H9 (cell line): ENCODE data around the gene SLC27A6. TPM values are rescaled to one million over a fixed set of nuclear protein-coding genes. Genes with fewer than 3 reads are reported as not detected.

Source experiments
- DNase-seq: peaks from one replicate; pipeline ENCODE4 v3.0.0-alpha.2; 2017
- H2AFZ ChIP-seq: one replicate; pipeline ENCODE4 v1.6.1; 2013; ENCODE audit warnings: mild to moderate bottlenecking, low read length, control low read depth, moderate library complexity
- H2AK5ac ChIP-seq: 2 replicates; pipeline ENCODE4 v1.6.1; 2013; ENCODE audit warnings: low read length, control low read depth, mixed read lengths; ENCODE audit not compliant: insufficient read length
- H2BK120ac ChIP-seq: one replicate; pipeline ENCODE4 v1.6.1; 2013; ENCODE audit warnings: low read depth, mild to moderate bottlenecking, low read length, control low read depth, inconsistent platforms; ENCODE audit not compliant: poor library complexity, severe bottlenecking
- H2BK12ac ChIP-seq: 2 replicates; pipeline ENCODE4 v1.6.1; 2013; ENCODE audit warnings: low read length, control low read depth, mixed read lengths, low read depth; ENCODE audit not compliant: insufficient read length
- H2BK15ac ChIP-seq: 2 replicates; pipeline ENCODE4 v1.6.1; 2013; ENCODE audit warnings: low read depth, low read length, control low read depth
- H2BK20ac ChIP-seq: one replicate; pipeline ENCODE4 v1.6.1; 2013; ENCODE audit warnings: low read depth, mild to moderate bottlenecking, low read length, control low read depth, inconsistent platforms; ENCODE audit not compliant: poor library complexity, severe bottlenecking
- H2BK5ac ChIP-seq: 2 replicates; pipeline ENCODE4 v1.6.1; 2013; ENCODE audit warnings: low read length, control low read depth, mixed read lengths; ENCODE audit not compliant: insufficient read length
- H3K14ac ChIP-seq: 2 replicates; pipeline ENCODE4 v1.6.1; 2013; ENCODE audit warnings: low read length, control low read depth; ENCODE audit not compliant: insufficient read depth
- H3K18ac ChIP-seq: 2 replicates; pipeline ENCODE4 v1.6.1; 2013; ENCODE audit warnings: low read depth, mild to moderate bottlenecking, mixed read lengths, low read length, control low read depth; ENCODE audit not compliant: insufficient read length
- H3K23ac ChIP-seq: 2 replicates; pipeline ENCODE4 v1.6.1; 2013; ENCODE audit warnings: low read length, control low read depth, mixed read lengths, low read depth; ENCODE audit not compliant: insufficient read length
- H3K23me2 ChIP-seq: 2 replicates; pipeline ENCODE4 v1.6.1; 2013; ENCODE audit warnings: low read depth, mild to moderate bottlenecking, mixed read lengths, low read length, control low read depth; ENCODE audit not compliant: insufficient read length, poor library complexity, severe bottlenecking
- H3K27ac ChIP-seq: 2 replicates; pipeline ENCODE4 v1.5.1; 2013; ENCODE audit warnings: low read length, control low read depth, mixed read lengths, low read depth; ENCODE audit not compliant: insufficient read length
- H3K27me3 ChIP-seq: 2 replicates; pipeline ENCODE4 v1.6.1; 2013; ENCODE audit warnings: low read length, control low read depth, inconsistent platforms; ENCODE audit not compliant: insufficient read depth
- H3K4ac ChIP-seq: 2 replicates; pipeline ENCODE4 v1.6.1; 2013; ENCODE audit warnings: low read depth, mild to moderate bottlenecking, control low read depth, inconsistent platforms, low read length, moderate library complexity
- H3K4me1 ChIP-seq: 2 replicates; pipeline ENCODE4 v1.6.1; 2013; ENCODE audit warnings: low read length, control low read depth, inconsistent platforms; ENCODE audit not compliant: insufficient read depth
- H3K4me2 ChIP-seq: 2 replicates; pipeline ENCODE4 v1.6.1; 2013; ENCODE audit warnings: low read length, control low read depth, mixed read lengths; ENCODE audit not compliant: insufficient read length, insufficient read depth
- H3K56ac ChIP-seq: 2 replicates; pipeline ENCODE4 v1.6.1; 2013; ENCODE audit warnings: low read depth, mild to moderate bottlenecking, mixed read lengths, low read length, control low read depth; ENCODE audit not compliant: insufficient read length
- H3K79me1 ChIP-seq: 2 replicates; pipeline ENCODE4 v1.6.1; 2013; ENCODE audit warnings: low read depth, mild to moderate bottlenecking, moderate library complexity, low read length, control low read depth, inconsistent platforms; ENCODE audit not compliant: insufficient read depth, poor library complexity, severe bottlenecking
- H3K79me2 ChIP-seq: 2 replicates; pipeline ENCODE4 v1.6.1; 2013; ENCODE audit warnings: low read length, control low read depth, inconsistent platforms; ENCODE audit not compliant: insufficient read depth
- H3K9ac ChIP-seq: 2 replicates; pipeline ENCODE4 v1.6.1; 2013; ENCODE audit warnings: low read length, control low read depth, mixed read lengths; ENCODE audit not compliant: insufficient read length; ENCODE audit errors: extremely low read depth
- H3K9me3 ChIP-seq: one replicate; pipeline ENCODE4 v1.6.1; 2013; ENCODE audit warnings: low read depth, low read length, inconsistent platforms; ENCODE audit not compliant: control insufficient read depth
- H3T11ph ChIP-seq: one replicate; pipeline ENCODE4 v1.6.1; 2013; ENCODE audit warnings: mild to moderate bottlenecking, low read length, control low read depth, inconsistent platforms
- H4K20me1 ChIP-seq: one replicate; pipeline ENCODE4 v1.6.1; 2013; ENCODE audit not compliant: control insufficient read depth, insufficient read length, insufficient read depth
- H4K5ac ChIP-seq: 2 replicates; pipeline ENCODE4 v1.6.1; 2013; ENCODE audit warnings: low read depth, mild to moderate bottlenecking, mixed read lengths, low read length, control low read depth; ENCODE audit not compliant: insufficient read length
- H4K8ac ChIP-seq: replicated peaks from 2 replicates; pipeline ENCODE4 v1.6.1; 2013; ENCODE audit warnings: low read length, control low read depth, mixed read lengths, low read depth; ENCODE audit not compliant: insufficient read length
- H4K91ac ChIP-seq: 2 replicates; pipeline ENCODE4 v1.6.1; 2013; ENCODE audit warnings: low read depth, mild to moderate bottlenecking, moderate library complexity, mixed read lengths, low read length, control low read depth; ENCODE audit not compliant: insufficient read length
- H3K27ac Mint-ChIP-seq, 3 experiments: 2 replicates in 2 of 3; 3 replicates in 1 of 3; pipeline ENCODE4 v1.8.0; 2020 to 2021; ENCODE audit warnings: mixed read lengths in 3 of 3, mild to moderate bottlenecking in 1 of 3, moderate library complexity in 1 of 3
- H3K27me3 Mint-ChIP-seq: 2 replicates; pipeline ENCODE4 v1.8.0; 2021; ENCODE audit warnings: low read depth, mild to moderate bottlenecking, moderate library complexity, mixed read lengths
- H3K36me3 Mint-ChIP-seq, 3 experiments: 2 replicates in 2 of 3; 3 replicates in 1 of 3; pipeline ENCODE4 v1.8.0; 2020 to 2021; ENCODE audit warnings: low read depth in 3 of 3, mixed read lengths in 3 of 3; ENCODE audit not compliant: insufficient read depth in 1 of 3
- H3K4me1 Mint-ChIP-seq, 2 experiments: 2 replicates each; pipeline ENCODE4 v1.8.0; 2020; ENCODE audit warnings: mixed read lengths in 2 of 2
- H3K4me3 Mint-ChIP-seq, 2 experiments: 2 replicates in 1 of 2; 3 replicates in 1 of 2; pipeline ENCODE4 v1.8.0; 2020 to 2021; ENCODE audit warnings: mild to moderate bottlenecking in 2 of 2, mixed read lengths in 2 of 2, moderate library complexity in 1 of 2
- H3K9me3 Mint-ChIP-seq, 2 experiments: 2 replicates in 1 of 2; 3 replicates in 1 of 2; pipeline ENCODE4 v1.8.0; 2020; ENCODE audit warnings: mild to moderate bottlenecking in 2 of 2, mixed read lengths in 2 of 2, moderate library complexity in 1 of 2
- CTCF ChIP-seq: fragments of 200-600 bp; sonication (generic); conservative IDR thresholded peaks from 3 replicates; pipeline ENCODE4 v1.8.0; 2021; ENCODE audit warnings: antibody characterized with exemption, mild to moderate bottlenecking
- WGBS: extraction: QIAGEN DNeasy Blood & Tissue Kit; methylation state at CpG from one replicate; pipeline ENCODE4 v1.1.7; 2013; ENCODE audit warnings: missing lambda C conversion rate, low lambda C conversion rate, mixed read lengths; ENCODE audit not compliant: insufficient read length; ENCODE audit errors: extremely low coverage; 5-methylcytosine and 5-hydroxymethylcytosine counted together
- total RNA-seq: library from RNA; stranded (reverse); gene quantifications from 2 replicates; pipeline ENCODE4 v1.2.1, GENCODE V29; 2021

Gene SLC27A6
- total RNA-seq, 1 experiment from 2014 or later = 3.0 TPM

GRCh38 chr5:129057329-129057728 lies 92.0 kb downstream of the SLC27A6 start:
- no peak for DNase-seq
- H3K27me3 ChIP-seq = no peaks in the 10 kb centered on the region
- no peak overlapping the region for H3K27ac ChIP-seq
- Mint-ChIP-seq H3K36me3 (no peaks in the 10 kb centered on the region), H3K4me1 (no peaks in the 10 kb centered on the region), H3K27me3 (peaks cover 2% of the 10 kb centered on the region), H3K4me3 (no peak overlapping the region), H3K9me3 (peaks cover 0 to 3% of the 10 kb centered on the region in 2 experiments; a peak in 1 of 5 replicates), H3K27ac (no peak overlapping the region)
- no peaks in the 10 kb centered on the region for H3K79me2 ChIP-seq
- no peak overlapping the region for H3K23ac ChIP-seq
- no peak overlapping the region for H3T11ph ChIP-seq
- no peak overlapping the region for H3K4me2 ChIP-seq
- no peaks in the 10 kb centered on the region for H3K79me1 ChIP-seq
- H3K23me2 ChIP-seq = no peaks in the 10 kb centered on the region
- H2AFZ ChIP-seq = no peak overlapping the region
- H2BK120ac ChIP-seq = no peak overlapping the region
- no peak overlapping the region for H4K91ac ChIP-seq
- H2BK12ac ChIP-seq = no peak overlapping the region
- no peak overlapping the region for H3K9ac ChIP-seq
- H4K8ac ChIP-seq = no peak overlapping the region
- no peak overlapping the region for H3K14ac ChIP-seq
- no peak overlapping the region for H2AK5ac ChIP-seq
- no peak overlapping the region for H2BK15ac ChIP-seq
- H3K9me3 ChIP-seq = no peaks in the 10 kb centered on the region
- H3K4ac ChIP-seq = no peak overlapping the region
- no CpG with 5 or more reads among the region's 3 CpGs for WGBS
- TF ChIP-seq CTCF = no peak
- H4K20me1 ChIP-seq = no peaks in the 10 kb centered on the region
- no peak overlapping the region for H3K56ac ChIP-seq
- H2BK20ac ChIP-seq = no peak overlapping the region
- no peak overlapping the region for H3K18ac ChIP-seq
- no peak overlapping the region for H2BK5ac ChIP-seq
- no peak overlapping the region for H4K5ac ChIP-seq
- H3K4me1 ChIP-seq = no peaks in the 10 kb centered on the region
